SK-N-MC (cell line): ENCODE results near the gene NTMT1.

Source experiments
- EZH2 ChIP-seq: fragments of 200-600 bp; sonication (generic); IDR thresholded peaks from one replicate; pipeline ENCODE4 v1.6.1; 2017; ENCODE audit warnings: antibody characterized with exemption
- POLR2AphosphoS5 ChIP-seq: IDR thresholded peaks from 2 replicates; pipeline ENCODE4 v1.6.1; 2012; ENCODE audit warnings: mild to moderate bottlenecking, low read depth, low read length, borderline replicate concordance

- TF ChIP-seq POLR2AphosphoS5: no peak
- no peak for TF ChIP-seq EZH2
These were observed 23.2 kb upstream of the NTMT1 start for GRCh38 chr9:129602598-129603415.
